ENCODE data around the gene CYP4A22.

- TF ChIP-seq SRF (CRISPR knock-in tag; IDR thresholded peaks at IDR 0.05) (no peak), POLR2AphosphoS2 (IDR thresholded peaks at IDR 0.05; ENCODE audit: low read length) (no peak), FOXM1 (IDR thresholded peaks at IDR 0.05; ENCODE audit: low read depth) (no peak), FOXM1 (CRISPR knock-in tag; IDR thresholded peaks at IDR 0.05; ENCODE audit: low read depth) (no peak), KLF10 (CRISPR knock-in tag; IDR thresholded peaks at IDR 0.05) (no peak), FOXA1 (IDR thresholded peaks at IDR 0.05; ENCODE audit: borderline replicate concordance) (no peak)
- TF ChIP-seq, protein P1, sequence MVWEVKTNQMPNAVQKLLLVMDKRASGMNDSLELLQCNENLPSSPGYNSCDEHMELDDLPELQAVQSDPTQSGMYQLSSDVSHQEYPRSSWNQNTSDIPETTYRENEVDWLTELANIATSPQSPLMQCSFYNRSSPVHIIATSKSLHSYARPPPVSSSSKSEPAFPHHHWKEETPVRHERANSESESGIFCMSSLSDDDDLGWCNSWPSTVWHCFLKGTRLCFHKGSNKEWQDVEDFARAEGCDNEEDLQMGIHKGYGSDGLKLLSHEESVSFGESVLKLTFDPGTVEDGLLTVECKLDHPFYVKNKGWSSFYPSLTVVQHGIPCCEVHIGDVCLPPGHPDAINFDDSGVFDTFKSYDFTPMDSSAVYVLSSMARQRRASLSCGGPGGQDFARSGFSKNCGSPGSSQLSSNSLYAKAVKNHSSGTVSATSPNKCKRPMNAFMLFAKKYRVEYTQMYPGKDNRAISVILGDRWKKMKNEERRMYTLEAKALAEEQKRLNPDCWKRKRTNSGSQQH (CRISPR knock-in tag; IDR thresholded peaks at IDR 0.05), result no peak
- TF ChIP-seq, protein P2, sequence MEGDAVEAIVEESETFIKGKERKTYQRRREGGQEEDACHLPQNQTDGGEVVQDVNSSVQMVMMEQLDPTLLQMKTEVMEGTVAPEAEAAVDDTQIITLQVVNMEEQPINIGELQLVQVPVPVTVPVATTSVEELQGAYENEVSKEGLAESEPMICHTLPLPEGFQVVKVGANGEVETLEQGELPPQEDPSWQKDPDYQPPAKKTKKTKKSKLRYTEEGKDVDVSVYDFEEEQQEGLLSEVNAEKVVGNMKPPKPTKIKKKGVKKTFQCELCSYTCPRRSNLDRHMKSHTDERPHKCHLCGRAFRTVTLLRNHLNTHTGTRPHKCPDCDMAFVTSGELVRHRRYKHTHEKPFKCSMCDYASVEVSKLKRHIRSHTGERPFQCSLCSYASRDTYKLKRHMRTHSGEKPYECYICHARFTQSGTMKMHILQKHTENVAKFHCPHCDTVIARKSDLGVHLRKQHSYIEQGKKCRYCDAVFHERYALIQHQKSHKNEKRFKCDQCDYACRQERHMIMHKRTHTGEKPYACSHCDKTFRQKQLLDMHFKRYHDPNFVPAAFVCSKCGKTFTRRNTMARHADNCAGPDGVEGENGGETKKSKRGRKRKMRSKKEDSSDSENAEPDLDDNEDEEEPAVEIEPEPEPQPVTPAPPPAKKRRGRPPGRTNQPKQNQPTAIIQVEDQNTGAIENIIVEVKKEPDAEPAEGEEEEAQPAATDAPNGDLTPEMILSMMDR (IDR thresholded peaks at IDR 0.05 in 2 of 3, conservative IDR thresholded peaks at IDR 0.05 in 1 of 3; ENCODE audit: insufficient read depth in 2 of 3, low read depth in 1 of 3, low read length in 3 of 3), result no peak
These were observed 47.0 kb downstream of the CYP4A22 start for GRCh38 chr1:47184090-47184821.

Data from K562 (cell line).